ENCODE results near the gene VTCN1. TPM values are rescaled to one million over a fixed set of nuclear protein-coding genes. Genes with fewer than 3 reads are reported as not detected.
A peak's percentile ranks its signal among the peaks of the same experiment; 100 is the strongest.

VTCN1 gene
- total and polyA plus RNA-seq, 2 of the 8 experiments (the other 6 are each of a cell fraction or from before 2014, with no cell fraction given) = 0.32 TPM; not detected in 1

DNA sequence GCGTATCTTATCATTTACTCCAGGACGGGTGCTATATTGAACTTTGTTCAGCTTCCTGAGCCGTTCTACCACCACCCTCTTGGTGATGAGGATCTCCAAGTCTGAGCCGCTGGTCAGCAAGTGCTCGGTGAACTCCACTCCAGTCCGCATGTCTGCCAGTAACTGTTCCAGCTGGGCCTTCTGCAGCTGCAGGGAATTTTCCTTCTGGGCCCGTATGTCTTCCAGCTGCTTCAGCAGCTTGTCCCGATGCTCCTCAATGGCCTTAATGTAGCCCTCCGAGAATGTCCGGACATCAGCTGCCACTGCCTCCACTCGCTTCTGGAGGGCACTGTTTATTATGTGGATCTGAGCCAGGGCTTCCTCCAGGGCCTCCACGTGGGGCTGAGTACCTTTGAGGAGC is 92.6 kb downstream of the VTCN1 start:
- no peaks in the 10 kb centered on the region for H3K79me1 ChIP-seq (ENCODE audit: low read depth, low read length)
- H3K36me3 ChIP-seq (ENCODE audit: control insufficient read depth in 2 of 4, insufficient read depth in 4 of 4, low read length in 3 of 4) = peaks cover 11 to 48% (median 36%) of the 10 kb centered on the region in 4 experiments
- no peak overlapping the region for H3K4ac ChIP-seq (replicated peaks; ENCODE audit: insufficient read length, low read depth, low read length)
- H4K20me1 ChIP-seq (replicated peaks in 1 of 2; ENCODE audit: control insufficient read depth in 1 of 2, insufficient read depth in 2 of 2, low read length in 2 of 2) = peaks cover 0 to 4% of the 10 kb centered on the region in 2 experiments
- FAIRE-seq (no peak), DNase-seq (ENCODE audit: low read depth in 1 of 2, low spot score in 2 of 2) (no peak)
- H3K23ac ChIP-seq (ENCODE audit: insufficient read length) = no peak overlapping the region
- ChIA-PET CTCF (ENCODE audit: partially characterized antibody) (interaction anchor here (0.8 to 13.2 kb wide), 6 partner anchors 11 to 762 kb away, joined by 3 to 114 read pairs (median 3); no protein-coding TSS in a partner anchor), POLR2A (ENCODE audit: partially characterized antibody) (interaction anchor here (0.9 to 1.1 kb wide), 2 partner anchors 58 to 168 kb away, joined by 3 read pairs; partner anchors contain the start of gene TTF2)
- no peaks in the 10 kb centered on the region for H3K27me3 ChIP-seq (replicated peaks in 1 of 4; ENCODE audit: control insufficient read depth in 3 of 4, extremely low read depth in 1 of 4, insufficient read depth in 3 of 4, low read length in 3 of 4)
- 92% methylated on average over 12 of the region's 12 CpGs; no CpG with 5 or more reads in 1 of the 2 experiments for WGBS, 2 experiments (ENCODE audit: extremely low coverage in 1 of 2, insufficient coverage in 1 of 2, insufficient read length in 1 of 2, insufficient replicate concordance in 2 of 2, low coverage in 1 of 2, low lambda C conversion rate in 2 of 2, missing lambda C conversion rate in 1 of 2)
- H3K18ac ChIP-seq (ENCODE audit: extremely low read depth, low read length) = no peak overlapping the region
- no peaks in the 10 kb centered on the region; a peak in 1 of 4 replicates for H3K79me2 ChIP-seq (ENCODE audit: control insufficient read depth in 1 of 2, insufficient read depth in 2 of 2, low read length in 2 of 2)
- no peak overlapping the region for H4K5ac ChIP-seq (ENCODE audit: insufficient read length, low read depth, low read length)
- peaks cover 5% of the 10 kb centered on the region; the same call in 1 of the 2 replicates for H3K23me2 ChIP-seq (ENCODE audit: low read depth, low read length)
- H2AK5ac ChIP-seq (ENCODE audit: low read depth, low read length) = no peak overlapping the region
- H3K56ac ChIP-seq (replicated peaks; ENCODE audit: insufficient read length, low read depth, low read length) = no peak overlapping the region
- H2BK120ac ChIP-seq (replicated peaks; ENCODE audit: low read depth, low read length) = no peak overlapping the region
- peaks cover 2 to 13% (median 8%) of the 10 kb centered on the region in 4 experiments for H3K4me1 ChIP-seq (replicated peaks in 1 of 4; ENCODE audit: control insufficient read depth in 3 of 4, insufficient read depth in 4 of 4, low read length in 3 of 4)
- no peak overlapping the region for H2BK12ac ChIP-seq (ENCODE audit: low read depth, low read length)
- no peak overlapping the region for H3K4me3 ChIP-seq (ENCODE audit: extremely low read depth in 1 of 4, insufficient read depth in 2 of 4, low read depth in 3 of 4, low read length in 4 of 4)
- no peak overlapping the region for H4K91ac ChIP-seq (replicated peaks; ENCODE audit: insufficient read length, low read length)
- no peak overlapping the region for H3K27ac ChIP-seq (ENCODE audit: low read depth, low read length)
- H3K14ac ChIP-seq (ENCODE audit: insufficient read length) = no peak overlapping the region
- TF ChIP-seq JUND (IDR thresholded peaks at IDR 0.05; ENCODE audit: low read length) = no peak
- no peak for TF ChIP-seq SIX5 (IDR thresholded peaks at IDR 0.05; ENCODE audit: low read depth, low read length)
- no peak for TF ChIP-seq JUN (IDR thresholded peaks at IDR 0.05; ENCODE audit: low read depth, low read length)
- TF ChIP-seq, protein P1, sequence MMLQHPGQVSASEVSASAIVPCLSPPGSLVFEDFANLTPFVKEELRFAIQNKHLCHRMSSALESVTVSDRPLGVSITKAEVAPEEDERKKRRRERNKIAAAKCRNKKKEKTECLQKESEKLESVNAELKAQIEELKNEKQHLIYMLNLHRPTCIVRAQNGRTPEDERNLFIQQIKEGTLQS (IDR thresholded peaks at IDR 0.05; ENCODE audit: insufficient read depth, low read depth, low read length) = no peak
- no peak overlapping the region for H2AFZ ChIP-seq (ENCODE audit: low read length)
- H3K9ac ChIP-seq (replicated peaks in 1 of 4; ENCODE audit: extremely low read depth in 1 of 4, low read depth in 3 of 4, low read length in 3 of 4) = no peak overlapping the region
- H3K4me2 ChIP-seq (ENCODE audit: insufficient read depth in 1 of 2, low read depth in 2 of 2, low read length in 2 of 2) = no peak overlapping the region
- H2BK20ac ChIP-seq (ENCODE audit: low read length) = no peak overlapping the region
- 0 out of 2 replicates have a peak overlapping the region, but pooled peaks have one; percentile 22 for H4K8ac ChIP-seq (ENCODE audit: extremely low read depth, insufficient read depth, low read length)
- H2BK5ac ChIP-seq (ENCODE audit: low read depth, low read length) = no peak overlapping the region; the same call in 1 of the 2 replicates
- H3K9me3 ChIP-seq (ENCODE audit: insufficient read depth in 2 of 2, low read depth in 1 of 2, low read length in 1 of 2) = no peaks in the 10 kb centered on the region
- no peak overlapping the region for H2BK15ac ChIP-seq (ENCODE audit: low read length)

Measured in H1 (cell line).